GM12891 (cell line): ENCODE data around the gene APOBEC3A.
"Not testable (repeated sequence)": the region's sequence is repeated elsewhere in the genome, so short reads cannot be mapped to it uniquely, and the experiment has no call there.

Experiments
- POLR2A ChIP-seq: IDR thresholded peaks from 2 replicates; pipeline ENCODE4 v1.6.1; 2011; ENCODE audit warnings: low read depth, low read length, control low read depth
- POLR2AphosphoS5 ChIP-seq: IDR thresholded peaks from 2 replicates; pipeline ENCODE4 v1.6.1; 2011; ENCODE audit warnings: low read depth, low read length, control low read depth
- POU2F2 ChIP-seq: IDR thresholded peaks from 2 replicates; pipeline ENCODE4 v1.6.1; 2011; ENCODE audit warnings: low read depth, mild to moderate bottlenecking, control low read depth, low read length, moderate library complexity
- TAF1 ChIP-seq: IDR thresholded peaks from 2 replicates; pipeline ENCODE4 v1.6.1; 2011; ENCODE audit warnings: low read depth, low read length, control low read depth

DNA sequence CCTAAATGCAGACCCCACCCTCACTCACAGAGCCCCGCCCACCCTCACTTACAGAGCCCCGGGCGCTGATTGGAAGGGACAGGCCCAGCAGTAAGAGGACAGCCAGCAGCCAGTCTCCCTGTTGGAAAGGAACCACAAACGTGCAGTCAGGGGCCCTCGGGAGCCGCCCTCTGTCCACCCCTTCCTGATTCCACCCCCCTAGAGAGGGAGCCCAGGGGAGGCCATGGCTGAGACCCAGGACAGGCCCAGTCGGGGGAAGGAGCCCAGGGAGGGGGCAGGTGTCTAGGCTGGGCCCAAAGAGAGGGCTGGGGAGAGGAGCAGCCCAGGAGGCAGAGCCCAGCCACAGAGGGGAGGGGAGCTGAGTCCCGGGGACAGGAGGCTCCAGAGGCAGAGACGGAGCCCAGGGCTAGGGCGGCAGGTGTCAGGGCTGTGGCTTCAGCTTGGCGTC lies 5.9 kb downstream of the APOBEC3A start:
- TF ChIP-seq POLR2A, POU2F2, TAF1, POLR2AphosphoS5: not testable (repeated sequence)
